ENCODE measurements around the gene FFAR1.
"Not testable (repeated sequence)": the region's sequence is repeated elsewhere in the genome, so short reads cannot be mapped to it uniquely, and the experiment has no call there.

FFAR1 gene

DNA sequence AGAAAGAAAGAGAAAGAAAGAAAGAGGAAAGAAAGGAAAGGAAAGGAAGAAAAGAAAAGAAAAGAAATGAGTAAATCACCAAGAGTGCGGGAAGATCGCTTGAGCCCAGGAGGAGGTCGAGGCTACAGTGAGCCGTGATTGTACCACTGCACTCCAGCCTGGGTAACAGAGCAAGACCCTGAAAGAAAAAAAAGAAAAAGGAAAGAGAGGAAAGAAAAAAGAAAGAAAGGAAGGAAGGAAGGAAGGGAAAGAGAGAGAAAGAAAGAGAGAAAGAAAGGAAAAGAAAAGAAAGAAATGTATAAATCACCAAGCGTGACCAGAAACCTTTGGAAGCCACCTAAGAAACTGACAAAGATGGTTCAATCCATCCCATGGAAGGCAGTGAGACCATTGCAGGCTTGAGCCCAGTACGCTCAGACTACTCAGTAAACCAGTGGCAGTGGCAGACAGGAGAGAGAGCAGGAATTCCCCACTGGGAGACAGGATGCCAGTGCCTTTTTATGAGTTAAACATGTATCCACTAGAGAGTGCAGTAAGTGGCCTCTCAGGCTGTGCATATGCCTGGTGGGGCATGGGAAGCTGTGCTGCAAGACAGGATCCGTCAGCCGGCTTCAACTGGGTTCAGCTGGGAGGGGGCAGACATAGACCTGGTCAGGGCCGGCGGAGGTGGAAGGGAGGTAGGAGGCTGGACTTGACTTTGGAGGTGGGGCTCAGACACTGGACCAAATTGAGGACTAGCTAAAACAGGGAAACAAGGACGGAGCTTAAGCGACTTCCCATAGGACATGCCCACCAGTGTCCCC is 28.0 kb downstream of the FFAR1 start:
- H3K27ac Mint-ChIP-seq, result no peak overlapping the region
- H3K27me3 Mint-ChIP-seq, result peaks cover 21% of the 10 kb centered on the region
- H3K36me3 Mint-ChIP-seq (ENCODE audit: low read depth), result no peaks in the 10 kb centered on the region
- H3K4me3 Mint-ChIP-seq, result no peak overlapping the region
- ATAC-seq (no peak), DNase-seq (no peak)
- peaks cover 7% of the 10 kb centered on the region for H3K9me3 Mint-ChIP-seq
- peaks cover 18% of the 10 kb centered on the region for H3K4me1 Mint-ChIP-seq

DNA sequence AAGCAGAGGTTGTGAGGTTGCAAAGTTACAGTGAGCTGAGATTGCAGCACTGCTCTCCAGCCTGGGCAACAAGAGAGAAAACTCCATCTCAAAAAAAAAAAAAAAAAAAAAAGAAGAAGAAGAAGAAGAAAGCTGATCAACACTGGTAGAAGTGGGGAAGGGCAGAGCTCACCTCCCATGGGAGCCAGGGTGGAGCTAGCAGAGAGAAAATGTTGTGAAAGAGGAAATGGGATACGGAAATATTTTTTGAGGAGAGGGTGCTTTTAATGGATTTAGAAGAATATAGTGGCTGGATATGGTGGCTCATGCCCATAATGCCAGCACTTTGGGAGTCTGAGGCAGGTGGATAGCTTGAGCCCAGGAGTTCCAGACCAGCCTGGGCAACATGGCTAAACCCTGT is 30.0 kb downstream of the FFAR1 start:
- DNase-seq (no peak), ATAC-seq (no peak)
- peaks cover 18% of the 10 kb centered on the region for H3K4me1 Mint-ChIP-seq
- H3K27ac Mint-ChIP-seq, result no peak overlapping the region
- peaks cover 7% of the 10 kb centered on the region for H3K9me3 Mint-ChIP-seq
- no peaks in the 10 kb centered on the region for H3K36me3 Mint-ChIP-seq (ENCODE audit: low read depth)
- no peak overlapping the region for H3K4me3 Mint-ChIP-seq
- H3K27me3 Mint-ChIP-seq, result peaks cover 30% of the 10 kb centered on the region

DNA sequence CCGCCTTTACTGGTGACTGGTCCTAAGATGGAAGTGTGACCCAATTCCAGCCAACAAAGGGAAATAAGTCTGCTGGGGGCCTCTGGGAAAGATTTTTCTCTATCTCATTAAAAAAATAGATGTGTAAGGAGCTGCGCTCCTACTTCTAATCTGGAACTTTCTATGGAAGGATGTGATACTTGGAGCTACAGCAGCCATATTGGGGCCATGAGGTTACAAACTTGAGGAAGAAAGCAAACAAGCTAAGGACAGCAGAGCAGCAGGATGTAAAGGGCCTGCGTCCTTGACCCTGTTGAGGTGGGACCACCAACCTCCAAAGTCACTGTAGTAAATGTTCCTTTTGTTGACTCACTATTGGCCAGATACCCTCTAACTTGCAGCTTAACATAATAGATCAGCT is 30.7 kb downstream of the FFAR1 start:
- Mint-ChIP-seq H3K27me3 (peaks cover 30% of the 10 kb centered on the region), H3K36me3 (ENCODE audit: low read depth) (no peaks in the 10 kb centered on the region), H3K9me3 (peaks cover 7% of the 10 kb centered on the region), H3K4me1 (peaks cover 18% of the 10 kb centered on the region), H3K4me3 (no peak overlapping the region), H3K27ac (no peak overlapping the region)
- no peak for ATAC-seq
- DNase-seq, result no peak

DNA sequence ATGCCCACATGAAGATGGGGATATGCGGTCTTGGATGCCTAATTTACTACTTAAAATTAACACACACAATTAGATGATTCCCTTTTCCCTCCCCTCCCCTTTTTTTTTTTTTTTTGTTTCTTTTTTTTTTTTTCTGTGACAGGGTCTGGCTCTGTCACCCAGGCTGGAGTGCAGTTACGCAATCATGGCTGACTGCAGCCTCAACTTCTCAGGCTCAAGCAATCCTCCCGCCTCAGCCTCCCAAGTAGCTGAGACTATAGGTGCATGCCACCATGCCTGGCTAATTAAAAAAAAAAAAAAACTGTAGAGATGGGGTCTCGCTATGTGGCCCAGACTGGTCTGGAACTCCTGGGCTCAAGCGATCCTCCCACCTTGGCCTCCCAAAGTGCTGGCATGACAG is 31.8 kb downstream of the FFAR1 start:
- ATAC-seq; H3K9me3 Mint-ChIP-seq; H3K4me3 Mint-ChIP-seq; H3K36me3 Mint-ChIP-seq (ENCODE audit: low read depth); H3K27ac Mint-ChIP-seq; DNase-seq: not testable (repeated sequence)
- Mint-ChIP-seq H3K4me1 (peaks cover 15% of the 10 kb centered on the region), H3K27me3 (peaks cover 30% of the 10 kb centered on the region)

DNA sequence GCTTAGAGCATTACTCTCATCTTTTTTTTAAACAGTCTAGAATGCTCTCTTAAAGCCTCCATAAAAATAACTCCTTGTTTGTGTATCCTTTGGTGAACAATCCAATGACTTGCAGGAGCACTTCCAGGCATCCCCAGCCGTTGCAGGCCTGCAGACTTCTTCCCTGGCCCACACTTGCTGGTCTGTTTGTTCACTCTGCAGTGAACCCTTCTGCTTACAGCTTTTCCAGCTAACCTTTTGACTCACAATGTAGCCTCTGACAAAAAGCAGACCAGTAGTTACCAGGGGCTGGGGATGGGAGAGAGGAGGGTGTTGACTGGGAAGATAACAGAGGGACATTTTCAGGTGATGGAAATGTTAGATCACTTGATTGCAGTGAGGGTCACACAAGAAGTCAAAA is 32.3 kb downstream of the FFAR1 start:
- Mint-ChIP-seq H3K4me1 (peaks cover 10% of the 10 kb centered on the region), H3K36me3 (ENCODE audit: low read depth) (peaks cover 3% of the 10 kb centered on the region), H3K27me3 (peaks cover 30% of the 10 kb centered on the region), H3K27ac (no peak overlapping the region), H3K9me3 (peaks cover 10% of the 10 kb centered on the region), H3K4me3 (no peak overlapping the region)
- ATAC-seq (no peak), DNase-seq (no peak)

DNA sequence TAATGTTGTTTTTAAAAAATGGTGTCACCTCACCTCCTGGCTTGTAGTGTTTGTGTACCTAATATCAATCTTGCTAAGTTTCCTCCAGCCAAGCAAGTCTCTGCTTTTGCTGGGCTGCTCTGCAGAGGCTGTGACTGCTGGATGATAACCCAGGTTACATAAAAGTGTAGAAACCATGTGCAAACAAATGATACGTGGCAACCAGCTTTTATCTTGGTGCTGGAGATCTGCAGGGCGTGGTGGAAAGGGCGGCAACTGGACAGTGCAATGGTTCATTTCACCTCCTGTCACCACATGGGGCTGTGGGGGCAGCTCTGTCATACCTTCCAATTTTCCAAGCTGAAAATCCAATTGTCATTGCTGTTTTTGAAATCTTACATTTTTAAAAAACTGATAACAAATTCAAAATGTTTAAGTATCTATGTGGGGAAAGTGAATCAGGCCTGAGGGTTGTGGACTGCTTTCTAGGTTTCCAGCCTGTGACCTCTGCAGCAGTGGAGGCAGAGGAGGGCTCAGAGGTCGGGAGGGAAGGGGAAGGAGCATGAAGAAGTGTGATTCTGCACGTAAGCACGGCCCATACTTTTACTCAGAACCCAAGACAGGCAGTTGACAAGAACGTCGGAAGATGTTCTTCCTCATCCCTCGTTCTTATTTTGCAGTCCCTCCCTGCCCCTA is 32.9 kb downstream of the FFAR1 start:
- H3K27ac Mint-ChIP-seq, result no peak overlapping the region
- H3K4me3 Mint-ChIP-seq, result no peak overlapping the region
- peaks cover 24% of the 10 kb centered on the region for H3K27me3 Mint-ChIP-seq
- no peak for DNase-seq
- H3K36me3 Mint-ChIP-seq (ENCODE audit: low read depth), result peaks cover 3% of the 10 kb centered on the region
- H3K4me1 Mint-ChIP-seq, result peaks cover 5% of the 10 kb centered on the region
- no peak for ATAC-seq
- peaks cover 10% of the 10 kb centered on the region for H3K9me3 Mint-ChIP-seq

DNA sequence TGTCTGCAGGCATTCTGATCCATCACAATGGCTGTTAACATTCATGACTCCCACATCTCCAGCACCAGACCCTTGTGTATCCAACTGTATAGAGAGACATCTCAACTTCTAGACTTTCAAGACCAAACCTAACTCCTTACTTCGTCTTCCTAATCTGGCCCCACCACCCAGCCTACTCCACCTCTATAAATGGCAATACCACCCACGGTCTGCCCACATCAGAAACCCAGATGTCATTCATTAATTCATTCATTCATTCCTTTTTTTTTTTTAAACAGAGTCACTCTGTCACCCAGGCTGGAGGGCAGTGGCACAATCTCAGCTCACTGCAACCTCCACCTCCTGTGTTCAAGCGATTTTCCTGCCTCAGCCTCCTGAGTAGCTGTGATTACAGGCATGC is 33.6 kb downstream of the FFAR1 start:
- H3K4me3 Mint-ChIP-seq, result no peak overlapping the region
- no peak for DNase-seq
- no peak overlapping the region for H3K27ac Mint-ChIP-seq
- H3K36me3 Mint-ChIP-seq (ENCODE audit: low read depth), result peaks cover 5% of the 10 kb centered on the region
- ATAC-seq, result no peak
- H3K4me1 Mint-ChIP-seq, result peaks cover 5% of the 10 kb centered on the region
- H3K9me3 Mint-ChIP-seq, result peaks cover 12% of the 10 kb centered on the region
- peaks cover 23% of the 10 kb centered on the region for H3K27me3 Mint-ChIP-seq

DNA sequence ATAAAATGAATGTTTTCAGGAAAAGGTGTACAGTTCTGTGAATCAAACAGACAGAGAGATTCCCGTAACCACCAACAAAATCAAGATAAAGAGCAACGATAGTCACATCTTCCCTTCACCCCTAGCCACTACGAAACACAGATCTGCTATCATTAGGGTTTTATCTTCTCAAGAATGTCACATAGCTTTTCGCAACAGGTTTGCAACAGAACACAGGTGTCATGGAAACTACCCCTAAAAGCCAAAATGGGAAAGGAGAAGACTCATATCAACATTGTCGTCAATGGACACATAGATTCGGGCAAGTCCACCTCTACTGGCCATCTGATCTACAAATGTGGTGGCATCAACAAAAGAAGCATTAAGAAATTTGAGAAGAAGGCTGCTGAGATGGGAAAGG is 34.2 kb downstream of the FFAR1 start:
- Mint-ChIP-seq H3K27ac (no peak overlapping the region), H3K9me3 (peaks cover 18% of the 10 kb centered on the region), H3K4me1 (peaks cover 4% of the 10 kb centered on the region), H3K27me3 (peaks cover 22% of the 10 kb centered on the region), H3K36me3 (ENCODE audit: low read depth) (peaks cover 8% of the 10 kb centered on the region), H3K4me3 (no peak overlapping the region)
- ATAC-seq, result no peak
- no peak for DNase-seq

DNA sequence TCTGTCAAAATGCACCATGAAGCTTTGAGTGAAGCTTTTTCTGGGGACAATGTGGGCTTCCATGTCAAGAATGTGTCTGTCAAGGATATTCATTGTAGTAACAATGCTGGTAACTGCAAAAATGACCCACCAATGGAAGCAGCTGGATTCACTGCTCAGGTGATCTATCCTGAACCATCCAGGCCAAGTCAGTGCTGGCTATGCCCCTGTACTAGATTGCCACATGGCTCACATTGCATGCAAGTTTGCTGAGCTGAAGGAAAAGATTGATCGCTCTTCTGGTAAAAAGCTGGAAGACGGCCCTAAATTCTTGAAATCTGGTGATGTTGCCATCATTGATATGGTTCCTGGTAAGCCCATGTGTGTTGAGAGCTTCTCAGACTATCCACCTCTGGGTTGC is 35.8 kb downstream of the FFAR1 start:
- ATAC-seq (no peak), DNase-seq (no peak)
- Mint-ChIP-seq H3K36me3 (ENCODE audit: low read depth) (peaks cover 8% of the 10 kb centered on the region), H3K4me1 (no peaks in the 10 kb centered on the region), H3K27ac (no peak overlapping the region), H3K4me3 (no peak overlapping the region), H3K27me3 (peaks cover 18% of the 10 kb centered on the region), H3K9me3 (peaks cover 15% of the 10 kb centered on the region)

DNA sequence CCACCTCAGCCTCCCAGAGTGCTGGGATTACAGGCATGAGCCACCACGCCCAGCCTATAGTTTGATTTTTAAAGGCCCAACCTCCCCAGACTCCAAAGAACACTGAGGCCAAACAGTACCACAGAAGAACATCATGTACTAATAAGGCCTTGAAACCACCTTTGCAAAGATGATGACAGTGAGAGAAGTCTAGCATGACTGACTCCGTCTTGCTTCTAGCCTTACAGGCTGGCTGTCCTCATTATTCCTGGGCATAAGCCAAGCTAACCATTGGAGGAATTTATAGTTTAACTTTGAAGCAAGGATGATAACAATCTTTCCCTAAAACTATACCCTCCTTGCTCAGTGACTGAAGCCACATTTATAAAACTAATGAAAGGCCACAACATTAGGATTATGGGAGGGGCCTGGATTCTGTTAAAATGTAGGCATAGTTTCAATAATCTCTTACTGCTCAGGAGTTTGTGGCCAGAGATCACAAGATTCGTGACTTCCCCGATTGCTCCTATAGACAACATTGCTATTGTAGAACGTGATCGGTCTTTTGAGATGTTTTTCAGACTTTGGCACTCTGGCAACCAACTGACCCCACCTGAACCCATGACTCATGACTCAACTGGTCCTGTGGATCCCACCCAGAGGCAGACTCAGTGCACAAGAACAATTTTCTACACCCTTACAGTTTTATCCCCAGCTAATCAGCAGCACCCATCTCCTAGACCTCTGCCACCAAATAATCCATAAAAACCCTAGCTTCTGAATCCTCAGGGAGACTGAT is 40.8 kb downstream of the FFAR1 start:
- peaks cover 12% of the 10 kb centered on the region for H3K9me3 Mint-ChIP-seq
- DNase-seq (no peak), ATAC-seq (no peak)
- H3K4me1 Mint-ChIP-seq, result peaks cover 6% of the 10 kb centered on the region
- H3K27me3 Mint-ChIP-seq, result peaks cover 2% of the 10 kb centered on the region
- peaks cover 8% of the 10 kb centered on the region for H3K36me3 Mint-ChIP-seq (ENCODE audit: low read depth)
- H3K27ac Mint-ChIP-seq, result no peak overlapping the region
- no peak overlapping the region for H3K4me3 Mint-ChIP-seq

DNA sequence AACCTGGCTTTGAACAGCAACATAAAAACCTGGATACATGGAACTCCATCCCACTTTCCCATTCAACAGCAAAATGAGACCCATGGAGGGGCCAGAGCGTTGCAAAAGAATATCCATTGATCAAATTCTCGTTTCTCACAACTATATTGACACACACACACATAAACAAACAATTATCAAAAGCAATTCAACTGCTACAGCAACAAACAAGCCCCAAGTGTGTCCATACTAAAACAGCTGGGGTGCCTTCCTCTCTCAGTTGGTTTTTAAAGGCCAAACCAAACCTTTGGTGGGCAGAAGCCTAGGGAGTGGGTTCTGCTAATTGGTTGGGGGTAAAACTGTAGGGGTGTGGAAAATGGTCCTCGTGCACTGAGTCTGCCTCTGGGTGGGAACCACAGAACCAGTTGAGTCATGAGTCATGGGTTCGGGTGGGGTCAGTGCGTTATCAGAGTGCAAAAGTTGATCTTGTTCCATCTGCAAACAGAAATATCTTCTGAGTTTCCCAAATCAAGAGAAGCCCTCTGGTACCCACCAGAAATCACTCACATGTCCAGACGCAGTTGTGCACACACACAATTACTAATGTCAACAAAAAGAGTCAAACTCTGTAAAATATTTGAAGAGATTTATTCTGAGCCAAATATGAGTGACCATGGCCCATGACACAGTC is 41.6 kb downstream of the FFAR1 start:
- peaks cover 6% of the 10 kb centered on the region for H3K4me1 Mint-ChIP-seq
- no peak overlapping the region for H3K27ac Mint-ChIP-seq
- no peak for ATAC-seq
- DNase-seq, result no peak
- peaks cover 12% of the 10 kb centered on the region for H3K9me3 Mint-ChIP-seq
- H3K4me3 Mint-ChIP-seq, result no peak overlapping the region
- H3K27me3 Mint-ChIP-seq, result peaks cover 2% of the 10 kb centered on the region
- H3K36me3 Mint-ChIP-seq (ENCODE audit: low read depth), result peaks cover 8% of the 10 kb centered on the region

DNA sequence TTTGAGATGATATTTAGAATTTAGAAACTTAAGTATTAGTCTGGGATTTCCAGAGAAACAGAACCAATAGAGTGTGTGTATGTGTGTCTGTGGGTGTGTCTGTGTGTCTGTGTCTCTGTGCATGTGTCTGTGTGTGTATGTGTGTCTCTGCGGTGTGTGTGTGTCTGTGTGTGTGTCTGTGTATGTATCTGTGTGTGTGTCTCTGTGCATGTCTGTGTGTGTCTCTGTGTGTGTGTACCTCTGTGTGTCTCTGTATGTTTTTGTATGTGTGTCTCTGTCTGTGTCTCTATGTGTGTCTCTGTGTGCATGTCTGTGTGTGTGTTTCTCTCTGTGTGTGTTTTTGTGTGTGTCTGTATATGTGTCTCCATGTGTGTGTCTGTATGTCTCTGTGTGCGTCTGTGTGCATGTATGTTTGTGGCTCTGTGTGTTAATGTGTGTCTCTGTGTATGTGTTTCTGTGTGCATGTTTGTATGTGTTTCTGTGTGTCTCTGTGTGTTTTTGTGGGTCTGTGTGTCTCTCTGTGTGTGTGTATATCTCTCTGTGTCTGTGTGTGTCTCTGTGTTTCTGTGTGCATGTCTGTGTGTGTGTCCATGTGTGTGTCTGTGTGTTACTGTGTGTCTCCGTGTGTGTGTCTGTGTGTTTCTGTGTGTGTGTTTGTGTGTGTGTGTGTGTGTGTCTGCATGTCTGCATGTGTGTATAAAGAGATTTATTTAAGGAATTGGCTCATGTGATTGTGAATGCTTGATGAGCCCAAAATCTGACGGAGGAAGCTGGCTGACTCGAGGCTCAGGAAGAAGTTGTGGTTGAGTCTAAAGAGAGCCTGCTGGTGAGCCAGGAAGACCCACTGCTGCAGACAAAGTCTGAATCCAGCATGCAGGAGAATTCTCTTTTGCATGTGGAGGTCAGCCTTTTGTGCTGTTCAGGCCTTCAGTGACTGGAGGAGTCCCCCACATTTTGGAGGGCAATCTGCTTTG is 45.3 kb downstream of the FFAR1 start:
- no peaks in the 10 kb centered on the region for H3K27me3 Mint-ChIP-seq
- peaks cover 6% of the 10 kb centered on the region for H3K4me1 Mint-ChIP-seq
- H3K4me3 Mint-ChIP-seq, result no peak overlapping the region
- no peak overlapping the region for H3K27ac Mint-ChIP-seq
- DNase-seq (no peak), ATAC-seq (no peak)
- no peaks in the 10 kb centered on the region for H3K36me3 Mint-ChIP-seq (ENCODE audit: low read depth)
- H3K9me3 Mint-ChIP-seq, result no peaks in the 10 kb centered on the region

DNA sequence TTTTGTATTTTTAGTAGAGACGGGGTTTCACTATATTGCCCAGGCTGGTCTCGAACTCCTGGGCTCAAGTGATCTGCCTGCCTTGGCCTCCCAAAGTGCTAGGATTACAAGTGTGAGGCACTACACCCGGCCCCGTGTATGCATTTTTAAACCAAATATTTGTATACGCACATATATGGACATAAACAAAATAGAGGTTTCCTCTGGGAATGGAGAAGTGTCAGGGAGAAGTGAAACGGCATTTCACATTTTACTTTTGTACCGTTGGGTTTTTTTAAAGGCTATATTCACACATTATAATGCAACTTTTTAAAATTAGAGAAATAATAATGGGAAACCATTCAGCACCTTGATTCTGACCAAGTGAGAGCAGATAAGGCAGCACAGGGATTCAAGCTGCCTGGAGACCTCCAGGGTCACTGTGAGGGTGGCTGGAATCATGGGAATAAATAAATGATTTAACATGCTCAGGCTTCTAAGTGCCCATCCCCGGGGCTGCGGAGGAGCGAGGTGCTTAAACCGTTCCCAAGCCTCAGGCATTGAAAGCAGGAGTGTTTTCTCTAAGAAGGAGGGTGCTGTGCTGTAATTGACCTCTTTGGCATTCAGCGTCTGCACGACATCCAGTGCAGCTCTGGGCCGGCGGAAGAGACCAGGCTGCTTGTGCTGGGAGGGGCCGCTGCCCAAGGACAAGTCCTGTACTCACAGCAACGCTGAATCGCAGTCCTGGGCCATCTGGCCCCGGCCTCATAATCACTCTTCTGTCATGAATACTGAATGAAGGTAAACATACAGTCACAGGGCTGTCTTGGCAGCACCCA is 47.9 kb downstream of the FFAR1 start:
- Mint-ChIP-seq H3K4me1 (no peaks in the 10 kb centered on the region), H3K4me3 (no peak overlapping the region), H3K27ac (no peak overlapping the region), H3K36me3 (ENCODE audit: low read depth) (no peaks in the 10 kb centered on the region), H3K9me3 (no peaks in the 10 kb centered on the region), H3K27me3 (no peaks in the 10 kb centered on the region)
- no peak for ATAC-seq
- DNase-seq, result no peak

Measured in activated naive CD8-positive, alpha-beta T cell treated with anti-CD3 and anti-CD28 coated beads, Interleukin-2, amount 50 U/mL, for 24 hours (primary cell).